Activated T-cell treated with anti-CD3 and anti-CD28 coated beads for 24 hours (primary cell): Measurements from ENCODE around the gene TDRD10.
"Not testable (repeated sequence)": the region's sequence is repeated elsewhere in the genome, so short reads cannot be mapped to it uniquely, and the experiment has no call there.

Experiments used
- DNase-seq: peaks from one replicate; pipeline ENCODE4 v3.0.0-alpha.2; 2020; ENCODE audit warnings: low read depth

The TDRD10 gene

GRCh38 chr1:154479764-154480421 lies 22.1 kb upstream of the TDRD10 start:
- DNase-seq, result peak; percentile 65

- DNase-seq, result no peak
These were observed 21.0 kb upstream of the TDRD10 start for GRCh38 chr1:154481053-154481452.

GRCh38 chr1:154483941-154484803 lies 17.8 kb upstream of the TDRD10 start:
- no peak for DNase-seq

- DNase-seq, result no peak
These were observed 16.9 kb upstream of the TDRD10 start for GRCh38 chr1:154485106-154485505.

- DNase-seq, result no peak
These were observed 16.0 kb upstream of the TDRD10 start for GRCh38 chr1:154485910-154486496.

GRCh38 chr1:154486756-154487155 lies 15.3 kb upstream of the TDRD10 start:
- not testable (repeated sequence) for DNase-seq

GRCh38 chr1:154488922-154489321 lies 13.1 kb upstream of the TDRD10 start:
- no peak for DNase-seq

- DNase-seq, result no peak
These were observed 12.2 kb upstream of the TDRD10 start for GRCh38 chr1:154489695-154490274.

- no peak for DNase-seq
These were observed 11.7 kb upstream of the TDRD10 start for GRCh38 chr1:154490317-154490716.

GRCh38 chr1:154492115-154492514 lies 9.9 kb upstream of the TDRD10 start:
- no peak for DNase-seq

- no peak for DNase-seq
These were observed 8.7 kb upstream of the TDRD10 start for GRCh38 chr1:154493276-154493675.

GRCh38 chr1:154495496-154496273 lies 6.3 kb upstream of the TDRD10 start:
- DNase-seq, result no peak

GRCh38 chr1:154496383-154496782 lies 5.6 kb upstream of the TDRD10 start:
- DNase-seq, result no peak

GRCh38 chr1:154497026-154497806 lies 4.8 kb upstream of the TDRD10 start:
- DNase-seq, result no peak

GRCh38 chr1:154499446-154499845 lies 2.6 kb upstream of the TDRD10 start:
- no peak for DNase-seq

- no peak for DNase-seq
These were observed 1.5 kb upstream of the TDRD10 start for GRCh38 chr1:154500533-154500932.

GRCh38 chr1:154501423-154502065 lies 475 bp upstream of the TDRD10 start:
- DNase-seq, result no peak

GRCh38 chr1:154502744-154503115 lies 711 bp downstream of the TDRD10 start:
- no peak for DNase-seq

GRCh38 chr1:154503898-154504297 lies 1.9 kb downstream of the TDRD10 start:
- DNase-seq, result no peak

- no peak for DNase-seq
These were observed 10.7 kb downstream of the TDRD10 start for GRCh38 chr1:154512760-154513159.
